Activated CD4-positive, CD25-positive, alpha-beta regulatory T cell treated with anti-CD3 and anti-CD28 coated beads, Interleukin-2, amount 50 U/mL, for 24 hours (primary cell): ENCODE measurements around the gene ZNF516.

Source experiments
- ATAC-seq, 2 donors: fragments of 150-1000 bp; cut with Tn5 transposase; one replicate each; pipeline ENCODE4 v1.10.0; 2021; ENCODE audit warnings: mild to moderate bottlenecking in 1 of 2, moderate library complexity in 1 of 2

The ZNF516 gene

DNA sequence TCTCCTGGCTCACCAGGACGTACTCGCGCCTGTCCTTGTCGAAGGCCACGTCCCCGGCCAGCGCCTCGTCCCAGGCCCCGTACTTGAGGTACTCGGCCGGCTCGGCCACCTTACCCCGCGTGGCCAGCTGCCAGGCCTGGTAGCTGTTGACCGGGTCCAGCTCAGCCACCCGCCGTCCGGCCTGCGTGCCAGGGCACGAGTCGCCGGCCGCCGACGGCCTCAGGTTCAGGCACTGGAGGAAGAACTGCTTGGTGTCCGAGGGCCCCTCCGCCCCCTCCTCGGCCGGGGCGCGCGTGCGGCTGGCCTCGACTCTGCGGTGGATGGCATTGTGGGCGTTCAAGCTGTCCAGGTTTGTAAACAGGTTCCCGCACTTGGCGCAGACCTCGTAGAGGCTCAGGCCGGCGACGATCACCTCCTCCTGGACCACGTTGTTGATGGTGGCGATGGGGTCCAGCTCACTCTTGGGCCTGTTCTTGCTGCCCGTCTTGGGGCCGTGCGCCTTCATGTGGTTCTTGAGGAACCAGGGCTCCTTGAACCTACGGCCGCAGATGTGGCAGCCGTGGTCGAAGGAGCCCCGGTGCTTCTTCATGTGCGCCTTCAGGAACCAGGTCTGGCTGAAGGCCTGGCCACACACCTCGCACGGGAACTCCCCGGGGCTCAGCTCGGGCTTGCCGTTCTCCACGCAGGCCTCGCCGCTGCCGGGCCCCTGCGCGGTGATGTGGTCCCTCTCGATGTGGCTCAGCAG is 53.2 kb downstream of the ZNF516 start:
- ATAC-seq = no peak

DNA sequence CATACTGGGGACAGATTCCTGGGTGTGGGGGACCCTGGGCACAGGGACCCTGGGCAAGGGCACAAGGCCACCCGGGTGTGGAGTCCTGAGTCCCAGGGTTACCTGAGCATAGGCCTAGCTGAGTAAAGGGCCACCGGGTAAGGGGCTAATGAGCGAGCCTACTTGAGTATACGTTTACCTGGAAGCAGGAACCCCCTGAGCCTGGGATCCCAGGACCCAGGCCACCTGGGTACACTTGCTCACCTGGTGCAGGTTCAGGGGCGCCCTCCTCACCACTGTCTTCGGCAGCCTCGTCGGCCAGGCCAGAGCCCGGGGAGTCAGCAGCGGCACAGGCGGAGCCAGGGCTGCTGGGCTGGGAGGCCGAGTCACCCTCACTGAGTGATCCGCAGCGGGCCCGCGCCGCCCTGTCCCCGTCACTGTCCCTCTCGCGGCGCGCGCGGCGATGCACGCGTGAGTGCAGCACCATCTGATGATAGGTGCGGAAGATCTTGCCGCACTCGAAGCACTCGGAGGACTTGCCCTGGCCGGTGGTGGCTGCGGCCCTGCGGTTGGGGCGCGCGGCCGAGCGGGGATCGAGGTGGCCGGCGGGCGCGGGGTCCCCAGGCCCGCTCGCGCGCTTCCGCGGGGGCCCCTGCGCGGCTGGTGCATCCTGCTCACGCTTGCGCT is 53.9 kb downstream of the ZNF516 start:
- no peak for ATAC-seq

DNA sequence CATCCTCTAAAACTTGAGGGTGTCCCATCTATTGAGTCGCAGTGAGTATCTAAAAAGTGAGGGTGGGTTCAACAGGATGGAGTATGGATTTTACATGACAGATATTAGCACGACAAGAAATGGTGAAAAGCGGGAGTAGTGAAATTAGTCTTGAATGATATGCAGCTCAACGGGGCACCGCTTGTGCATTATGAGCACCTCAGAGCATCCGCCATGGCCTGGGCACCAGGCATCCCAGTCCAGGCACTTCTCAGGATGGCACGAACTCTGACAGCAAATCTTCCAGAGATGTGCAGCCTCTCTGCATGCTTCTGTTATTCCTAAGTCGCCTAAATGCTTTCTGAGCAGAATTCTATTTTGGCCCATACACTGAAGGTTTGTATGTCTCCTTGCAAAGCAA is 57.1 kb downstream of the ZNF516 start:
- no peak for ATAC-seq

DNA sequence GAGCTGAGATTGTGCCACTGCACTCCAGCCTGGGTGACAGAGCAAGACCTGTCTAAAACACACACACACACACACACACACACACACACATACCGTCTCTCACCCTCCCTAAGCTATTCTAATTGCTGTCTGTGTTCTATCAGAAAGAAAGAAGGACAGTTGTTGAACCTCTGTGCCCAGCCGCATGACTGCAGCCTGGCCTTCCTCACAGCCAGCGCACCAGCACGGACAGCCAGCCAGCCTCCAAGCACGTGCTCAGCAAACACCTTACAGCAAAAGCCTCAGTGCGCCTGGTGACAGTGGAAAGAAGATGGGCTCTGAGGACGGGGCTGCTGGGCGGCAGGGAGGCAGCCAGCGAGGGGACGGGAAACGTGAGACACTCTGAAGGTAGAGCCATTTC is 58.0 kb downstream of the ZNF516 start:
- ATAC-seq = no peak

DNA sequence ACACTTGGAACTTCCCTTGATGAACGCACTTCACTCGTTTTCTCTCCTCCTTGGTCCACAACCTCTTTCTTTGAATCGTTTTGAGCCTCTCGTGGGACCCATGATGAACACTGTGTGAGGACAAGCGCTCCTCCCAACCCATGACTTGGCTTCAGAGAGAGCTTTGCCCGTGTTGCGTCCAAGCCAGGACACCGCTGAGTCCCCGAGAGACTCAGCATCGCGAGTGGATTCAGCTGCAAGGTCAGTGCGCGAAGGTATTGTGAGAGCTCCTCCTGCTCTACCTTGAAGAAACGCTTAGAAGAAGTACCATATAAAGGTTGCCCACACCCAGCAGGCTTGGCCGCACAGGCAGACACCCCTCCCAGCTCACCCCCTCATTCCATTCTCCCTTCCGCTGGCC is 58.7 kb downstream of the ZNF516 start:
- ATAC-seq = no peak

DNA sequence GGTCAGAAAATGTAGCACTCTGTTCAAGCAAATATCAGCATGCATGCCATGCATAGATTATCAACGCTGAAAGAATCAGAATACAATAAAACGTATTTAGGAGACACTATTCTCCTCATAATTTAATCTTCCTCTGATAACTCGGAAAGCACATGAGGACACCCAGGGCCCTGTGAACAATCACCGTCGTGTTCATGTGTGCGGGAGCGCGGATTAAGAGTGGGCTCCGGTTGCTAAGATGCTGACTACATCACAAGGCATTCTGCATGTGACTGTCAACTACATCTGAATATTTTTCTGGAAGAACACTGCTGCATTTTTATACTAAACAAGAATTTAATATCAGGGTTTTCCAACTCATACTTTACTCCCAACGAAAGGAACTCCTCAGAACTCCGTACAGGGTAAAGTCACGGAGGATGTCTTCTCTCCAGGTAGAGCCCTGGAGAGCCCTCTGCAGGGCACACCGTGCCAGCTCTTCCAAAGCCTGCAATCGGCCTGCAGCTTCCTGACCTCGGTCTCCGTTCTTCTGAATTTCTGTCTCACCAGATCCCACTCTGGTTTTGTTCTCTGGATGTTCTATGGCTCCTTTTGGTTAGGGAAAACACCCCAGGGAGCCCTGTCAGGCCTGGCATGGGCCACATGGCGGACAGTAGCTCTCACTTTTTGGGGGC is 59.6 kb downstream of the ZNF516 start:
- no peak for ATAC-seq

DNA sequence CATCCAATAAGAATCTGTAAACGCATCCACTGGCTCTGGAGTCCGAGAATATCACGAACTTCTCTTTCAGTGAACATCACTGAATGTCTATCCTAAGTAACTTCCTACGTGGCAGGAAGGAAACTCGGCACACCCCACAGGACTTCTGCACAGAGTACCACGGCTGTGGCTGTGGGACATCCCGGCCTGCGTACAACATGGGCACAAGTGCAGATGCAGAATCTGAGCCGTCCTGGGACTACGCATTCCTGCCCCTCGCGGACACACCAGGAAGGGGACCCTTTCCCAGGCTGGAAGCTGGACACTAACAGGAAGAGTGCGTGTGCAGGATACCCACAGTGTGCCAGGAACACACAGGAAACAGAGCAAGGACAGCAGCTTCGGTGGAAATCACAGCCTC is 60.6 kb downstream of the ZNF516 start:
- ATAC-seq = no peak

DNA sequence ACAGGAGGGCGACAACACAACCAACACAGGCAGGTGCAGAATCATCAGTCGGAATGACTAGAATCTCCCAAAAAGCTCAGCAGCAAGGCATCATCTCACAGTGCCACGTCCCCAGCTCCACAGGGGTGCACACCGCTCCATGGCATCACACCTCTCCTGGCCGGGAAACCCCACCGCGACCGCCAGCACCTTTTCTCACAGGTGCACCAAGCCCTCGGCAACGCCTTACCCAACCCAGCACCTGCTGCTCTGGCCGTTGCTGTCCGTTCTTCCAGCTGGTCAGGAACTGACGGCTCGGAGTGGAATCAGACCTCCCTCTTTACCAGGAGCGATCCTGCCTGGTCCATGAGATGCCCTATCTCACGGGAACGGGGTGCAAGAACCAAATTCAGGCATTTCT is 61.3 kb downstream of the ZNF516 start:
- ATAC-seq = no peak

DNA sequence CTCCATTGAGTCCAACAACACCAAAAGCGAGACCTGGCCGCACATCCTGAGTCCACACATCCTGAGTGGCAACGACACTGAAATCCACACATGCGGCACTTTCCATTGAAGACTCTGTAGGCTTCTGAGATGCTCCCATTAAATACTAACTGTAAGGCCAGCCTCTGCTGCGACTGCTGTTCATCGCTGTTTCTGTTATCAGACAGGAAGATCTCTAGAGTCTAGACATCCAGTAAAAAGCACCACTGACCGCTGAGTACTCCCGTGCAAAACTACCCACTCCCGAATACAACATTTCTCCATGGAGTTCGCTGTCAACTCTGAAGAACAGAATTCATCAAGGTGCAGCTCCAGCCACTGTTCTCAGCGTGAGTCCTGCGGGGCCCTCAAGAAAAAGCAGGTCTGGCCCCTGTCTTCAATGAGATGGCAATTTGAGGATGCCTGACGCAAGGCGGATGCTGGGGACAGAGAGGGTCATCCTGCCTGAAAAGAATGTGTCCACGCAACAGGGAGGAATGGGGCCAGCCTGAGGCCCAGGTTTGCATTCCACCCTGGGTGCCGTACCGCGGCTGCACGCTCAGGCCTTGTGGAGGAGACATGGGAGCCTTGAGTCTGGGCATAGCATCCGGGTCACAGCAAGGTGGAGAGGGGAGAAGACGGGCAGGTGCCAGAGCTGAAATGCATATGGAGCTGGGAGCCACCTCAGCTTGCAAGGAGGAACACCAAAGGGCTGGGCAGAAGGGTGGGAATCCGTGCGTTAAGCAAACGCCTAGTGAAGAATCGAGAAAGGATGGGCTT is 61.9 kb downstream of the ZNF516 start:
- ATAC-seq = no peak

DNA sequence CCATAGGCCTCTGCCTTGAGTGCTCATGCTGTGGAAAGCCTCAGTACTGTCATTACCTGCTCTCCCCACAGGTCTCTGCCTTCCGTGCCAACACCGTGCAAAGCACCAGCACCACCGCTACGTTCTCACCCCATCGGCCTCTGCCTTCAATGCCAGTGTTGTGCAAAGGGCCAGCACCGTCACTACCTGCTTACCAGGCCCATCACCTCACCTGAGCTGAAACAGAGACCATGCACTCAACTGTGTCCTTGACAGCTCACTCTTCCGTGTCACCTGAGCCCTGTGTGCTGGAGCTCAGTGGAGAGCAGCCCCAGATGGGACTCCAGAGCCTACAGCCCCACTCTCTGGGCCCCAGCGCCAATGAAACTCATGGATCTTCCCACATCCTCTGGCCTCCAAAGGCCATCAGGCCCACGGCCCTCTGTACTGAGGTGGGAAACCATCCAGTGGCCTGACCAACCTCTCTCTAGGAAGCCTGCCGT is 62.7 kb downstream of the ZNF516 start:
- no peak for ATAC-seq

DNA sequence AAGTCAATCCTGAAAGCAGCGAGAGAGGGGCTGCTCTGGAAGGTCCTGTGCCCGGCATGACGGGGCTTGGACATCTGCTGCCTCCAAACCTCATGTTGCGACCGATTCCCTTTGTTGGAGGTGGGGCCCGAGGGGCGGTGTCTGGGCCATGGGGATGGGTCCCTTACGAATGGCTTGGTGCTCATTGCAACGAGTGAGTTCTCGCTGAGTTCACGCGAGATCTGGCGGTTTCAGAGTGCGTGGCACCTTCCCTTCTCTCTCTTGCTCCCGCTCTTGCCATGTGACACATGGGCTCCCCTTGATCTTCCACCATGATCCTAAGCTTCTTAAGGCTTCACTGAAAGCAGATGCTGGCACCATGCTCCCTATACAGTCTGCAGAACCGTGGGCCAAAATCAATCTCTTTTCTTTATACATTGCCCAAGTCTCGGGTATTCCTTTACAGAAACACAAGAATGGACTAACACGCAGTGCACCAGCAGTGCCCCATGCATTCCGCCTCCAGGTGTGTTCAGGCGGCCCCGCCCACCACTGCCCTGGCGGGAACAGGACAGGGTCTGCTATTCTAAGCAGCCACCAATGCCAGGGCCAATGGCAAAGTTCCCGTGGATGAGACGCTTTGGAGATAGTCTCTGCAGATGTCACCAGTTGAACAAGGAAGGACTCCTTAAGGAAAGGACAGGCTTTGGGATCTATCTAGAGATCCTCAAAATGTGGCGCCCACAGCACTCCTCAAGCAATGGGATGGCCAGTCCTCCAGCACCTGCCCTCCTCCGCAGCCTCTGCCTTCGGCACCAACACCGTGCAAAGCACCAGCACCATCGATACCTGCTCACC is 63.4 kb downstream of the ZNF516 start:
- ATAC-seq = no peak

DNA sequence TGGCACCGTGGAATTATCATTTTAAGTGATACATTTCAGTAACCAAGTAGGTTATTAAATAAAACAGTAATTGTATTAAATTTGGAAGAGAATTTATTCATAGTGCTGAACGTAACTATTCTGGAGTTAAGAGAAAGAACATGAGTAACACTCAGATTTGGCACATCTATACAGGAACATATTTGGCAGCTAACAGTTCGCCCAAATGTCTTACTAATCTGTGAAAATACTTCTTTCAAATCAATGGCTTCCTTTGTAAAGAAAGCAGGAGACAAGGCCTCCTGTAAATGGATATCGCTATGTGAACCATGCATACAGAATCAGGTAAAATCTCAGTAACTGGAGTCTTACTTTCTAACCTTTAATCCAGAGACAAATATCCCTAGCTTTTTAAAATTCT is 64.4 kb downstream of the ZNF516 start:
- ATAC-seq = no peak

DNA sequence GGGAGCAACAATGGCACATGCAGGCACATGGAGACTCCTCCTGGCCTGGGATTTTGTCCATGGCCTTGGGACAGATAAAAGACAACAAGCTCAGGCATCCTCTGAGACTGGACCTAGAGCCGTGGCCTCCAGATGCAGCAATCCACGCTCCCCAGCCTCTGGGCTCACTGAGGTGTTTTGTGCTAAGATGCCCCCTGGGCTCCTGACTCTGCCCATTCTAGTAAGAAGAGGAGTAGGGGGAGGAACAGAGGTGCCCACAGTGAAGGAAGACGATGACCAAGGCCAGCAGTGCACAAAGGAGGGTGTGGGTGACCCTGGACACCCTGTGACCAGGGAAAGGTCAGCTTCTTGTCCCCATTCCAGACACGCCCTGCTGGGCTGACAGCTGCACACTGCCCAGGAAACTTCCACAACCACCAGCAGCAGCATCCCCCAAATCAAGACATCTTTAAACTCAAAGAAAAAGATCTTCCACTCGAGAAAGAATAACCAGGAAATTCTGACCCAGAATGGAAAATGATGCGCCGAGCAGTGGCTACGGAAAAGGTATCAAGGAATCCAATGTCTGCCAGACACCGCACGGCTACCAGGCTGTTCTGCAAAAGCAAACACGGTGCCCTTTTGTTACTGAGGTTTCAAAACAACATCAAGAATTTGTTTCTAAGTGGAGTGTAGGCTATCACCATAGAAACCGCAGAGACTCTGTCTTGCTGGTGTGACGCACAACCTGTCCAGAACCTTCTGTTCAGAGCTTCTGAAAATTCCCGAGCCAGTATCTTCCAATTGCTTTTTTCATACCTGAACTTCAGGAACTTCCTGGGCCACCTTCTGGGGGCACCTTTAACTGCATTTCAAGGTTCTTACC is 65.5 kb downstream of the ZNF516 start:
- no peak for ATAC-seq

DNA sequence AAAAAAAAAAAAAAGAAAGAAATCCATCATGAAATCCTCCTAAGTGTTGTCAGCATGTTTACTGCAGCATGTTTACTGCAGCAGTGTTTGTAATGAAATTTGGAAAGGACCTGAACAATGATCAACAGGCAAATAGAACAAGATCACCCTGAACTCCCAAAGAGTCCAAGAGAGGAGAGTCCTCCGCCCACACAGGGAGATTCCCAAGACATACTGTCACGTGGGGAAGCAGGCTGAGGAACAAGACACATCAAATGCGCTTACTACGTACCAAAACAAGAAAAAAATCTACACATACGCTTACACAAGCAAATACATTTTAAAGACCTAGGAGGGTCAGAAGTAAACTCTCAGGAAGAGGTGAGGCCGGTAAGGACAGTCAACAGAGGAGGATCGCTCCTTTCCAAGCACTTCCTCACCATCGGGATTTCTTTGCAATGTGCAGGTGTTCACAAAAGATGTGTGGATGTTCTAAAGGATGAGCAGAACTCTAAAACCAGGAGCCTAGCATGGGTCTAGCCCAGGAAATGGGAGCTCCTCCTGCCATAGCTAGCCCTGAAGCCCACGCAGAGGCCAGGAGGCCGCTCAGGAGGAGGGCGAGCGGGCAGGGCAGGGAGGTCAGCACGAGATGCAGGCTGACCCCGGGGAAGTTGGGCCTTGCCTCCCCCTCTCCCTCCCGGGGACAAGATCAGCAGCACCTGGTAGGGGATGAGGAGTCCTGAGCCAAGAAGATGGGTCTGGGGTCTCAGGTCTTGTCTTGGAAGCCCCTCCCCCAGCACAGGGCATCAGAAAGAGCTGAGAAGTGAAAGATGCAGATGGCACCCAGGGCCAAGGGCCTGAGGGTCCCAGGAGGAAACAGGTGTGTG is 66.4 kb downstream of the ZNF516 start:
- no peak for ATAC-seq

DNA sequence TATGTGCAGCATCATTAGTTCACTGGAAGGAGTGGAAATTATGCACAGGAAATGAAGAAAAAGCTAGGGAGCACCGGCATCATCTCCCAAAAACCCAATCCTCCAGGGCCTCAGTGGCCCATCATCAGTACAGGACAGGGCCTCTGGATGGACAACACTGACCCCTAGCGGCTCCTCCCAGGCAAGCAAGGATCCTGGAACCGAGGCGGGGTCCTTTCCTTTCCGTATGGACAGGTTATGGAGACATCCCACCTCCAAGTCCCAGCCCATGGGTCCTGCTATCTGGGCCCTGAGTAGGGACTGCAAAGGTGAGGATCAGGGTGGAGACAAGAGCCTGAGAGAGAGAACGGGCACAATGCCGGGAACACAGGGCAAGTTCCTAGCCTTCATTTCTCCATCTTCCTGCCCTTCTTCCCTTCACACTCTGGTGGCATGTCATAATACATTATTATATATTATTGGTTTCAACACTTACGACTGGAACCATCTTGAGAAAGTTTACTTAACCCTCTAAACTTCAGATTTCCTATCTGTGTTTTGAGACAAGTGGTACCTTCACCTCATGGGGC is 68.2 kb downstream of the ZNF516 start:
- ATAC-seq = no peak

DNA sequence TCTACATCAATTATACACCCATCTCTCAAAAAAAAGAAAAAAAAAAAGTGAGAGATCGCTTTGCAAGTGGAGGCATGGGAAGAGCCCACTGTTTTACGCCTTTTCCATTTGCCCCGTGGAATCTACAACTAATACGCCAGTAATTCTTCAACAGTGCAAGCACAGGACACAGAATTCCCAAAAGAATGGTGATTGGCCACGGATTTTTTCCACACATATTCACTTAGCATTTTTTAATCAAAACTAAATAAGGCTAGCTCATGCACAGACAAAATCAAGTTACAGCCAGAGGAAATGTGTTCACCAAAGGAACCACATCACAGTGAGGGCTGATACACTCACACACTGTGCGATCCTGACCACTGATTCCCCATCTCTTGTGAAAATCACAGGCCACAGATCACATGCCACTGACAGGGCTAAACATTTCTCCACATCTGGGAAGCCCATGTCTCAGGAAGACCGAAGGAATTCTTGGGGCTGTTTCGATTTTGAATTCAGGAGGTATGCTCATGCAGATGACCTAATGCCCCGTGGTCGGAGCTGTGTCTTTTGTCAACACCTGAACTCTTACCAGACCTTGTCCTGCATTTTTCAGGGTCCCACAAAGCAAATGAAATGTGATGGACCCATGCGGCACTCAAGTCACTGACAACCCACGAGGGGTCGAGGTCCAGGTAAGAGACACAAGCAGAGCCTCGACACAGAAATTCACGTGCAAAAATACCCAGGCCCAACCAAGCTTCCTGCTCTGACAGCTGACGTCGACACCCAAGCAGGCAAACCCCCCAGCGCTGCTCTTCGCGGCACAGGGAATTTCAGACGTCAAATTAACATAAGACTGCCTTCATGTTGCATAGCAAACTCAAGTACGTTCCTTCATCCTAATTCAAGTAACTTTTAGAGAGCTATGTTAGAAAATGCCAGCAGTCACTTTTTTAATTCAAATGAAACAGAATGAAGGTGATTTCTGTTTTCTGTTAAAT is 69.6 kb downstream of the ZNF516 start:
- no peak for ATAC-seq

DNA sequence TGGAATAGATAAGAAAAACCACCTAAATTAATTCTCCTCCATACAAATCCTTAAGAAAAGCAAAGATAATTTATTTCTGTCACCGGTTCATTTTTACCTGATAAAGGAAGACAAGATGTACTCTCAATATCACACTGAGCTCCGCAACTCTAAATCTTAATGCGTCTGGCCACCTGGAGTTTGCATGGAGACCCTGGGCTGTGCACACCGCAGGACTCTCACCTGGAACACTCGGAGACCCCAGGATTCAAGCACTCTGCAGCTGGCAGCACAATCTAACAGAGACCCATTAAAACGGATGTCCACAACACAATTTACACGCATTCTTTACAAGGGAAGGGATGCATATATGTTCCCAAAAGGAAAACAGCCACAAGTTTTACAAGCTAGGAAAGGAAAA is 72.2 kb downstream of the ZNF516 start:
- no peak for ATAC-seq

DNA sequence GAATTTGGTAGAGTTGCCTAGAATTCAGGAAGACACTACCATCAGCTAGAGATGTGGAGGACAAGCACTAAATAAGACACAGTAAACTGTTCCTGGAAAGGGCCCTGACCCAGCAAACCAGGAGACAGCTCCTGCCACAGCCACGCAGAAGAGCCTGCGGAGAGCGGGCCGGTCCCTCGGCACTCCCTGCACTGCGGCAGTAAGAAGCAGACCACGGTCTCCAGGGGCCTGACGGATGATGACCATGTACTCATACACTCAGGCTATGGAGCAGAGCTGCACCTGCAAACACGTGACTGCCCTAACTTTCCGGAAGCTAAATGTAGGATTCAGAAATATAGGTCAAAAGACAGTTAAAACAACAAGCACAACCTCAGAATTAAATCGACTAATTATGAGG is 72.9 kb downstream of the ZNF516 start:
- ATAC-seq = no peak

DNA sequence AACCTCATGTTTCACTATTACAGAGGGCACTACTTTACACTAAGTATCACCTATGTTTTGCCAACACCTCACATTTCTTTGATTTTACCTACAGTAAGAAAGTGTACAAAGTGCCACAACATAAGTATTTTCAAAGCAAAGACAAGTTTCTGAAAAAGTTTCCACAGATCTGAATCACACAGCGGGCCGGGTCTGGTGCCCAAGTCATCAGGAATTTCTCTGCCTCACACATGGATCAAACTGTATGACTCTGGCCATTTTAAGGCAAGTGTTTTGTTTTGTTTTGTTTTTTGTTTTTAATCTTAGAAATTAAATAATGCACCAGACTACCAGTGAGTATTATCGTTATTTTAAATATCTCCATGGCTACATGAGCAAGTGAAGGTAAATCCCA is 73.4 kb downstream of the ZNF516 start:
- no peak for ATAC-seq
